ENCODE measurements around the gene LRMDA. TPM values are rescaled to one million over a fixed set of nuclear protein-coding genes. Genes with fewer than 3 reads are reported as not detected.

Gene LRMDA
- total and polyA plus RNA-seq, 2 of the 4 experiments (the other 2 are of a cell fraction), result 0.07 TPM; not detected in 1

DNA sequence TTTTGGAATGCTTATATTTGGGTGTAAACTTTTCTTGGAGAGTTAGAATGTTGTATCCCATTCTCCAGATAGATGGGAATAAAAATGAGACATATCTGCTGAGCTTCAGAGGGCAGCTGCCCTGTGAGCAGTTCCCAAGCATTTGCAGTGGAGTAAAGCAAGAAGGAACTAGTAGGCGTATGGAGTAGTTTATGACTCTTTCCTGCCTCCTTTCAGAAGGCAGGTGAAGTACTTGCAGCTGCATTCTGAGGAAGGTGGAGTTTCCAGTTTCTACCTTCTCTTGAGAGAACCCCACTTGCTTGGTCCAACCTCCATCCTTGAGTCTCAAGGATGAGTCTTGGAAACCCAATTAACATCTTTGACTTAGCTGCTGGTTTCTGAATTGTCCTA, 563.6 kb downstream of the LRMDA start:
- no peak overlapping the region for H2BK20ac ChIP-seq (ENCODE audit: low read depth, low read length)
- no peaks in the 10 kb centered on the region for H3K36me3 ChIP-seq (ENCODE audit: control insufficient read depth, insufficient read depth, low read length)
- no peak overlapping the region for H3K4me2 ChIP-seq (ENCODE audit: low read depth, low read length)
- H2AFZ ChIP-seq (replicated peaks; ENCODE audit: low read length, poor library complexity), result no peak overlapping the region
- H3K23ac ChIP-seq (ENCODE audit: low read depth, low read length), result no peak overlapping the region
- no peaks in the 10 kb centered on the region for H3K9me1 ChIP-seq (ENCODE audit: insufficient read depth, low read length)
- H3K27me3 ChIP-seq (ENCODE audit: control insufficient read depth, insufficient read depth, low read length), result peaks cover 7% of the 10 kb centered on the region
- no peak for DNase-seq
- no CpG with 5 or more reads among the region's 1 CpG for WGBS, 2 experiments (ENCODE audit: extremely low coverage in 2 of 2, insufficient read length in 1 of 2)
- H3K79me1 ChIP-seq (ENCODE audit: low read depth in 1 of 2, low read length in 2 of 2), result no peaks in the 10 kb centered on the region
- intact Hi-C loops (cut with micrococcal nuclease), result no loop called here
- H4K20me1 ChIP-seq (ENCODE audit: insufficient read depth, low read length), result no peaks in the 10 kb centered on the region
- H3K4ac ChIP-seq (ENCODE audit: low read depth, low read length), result no peak overlapping the region
- ChIA-PET CTCF (no interaction called here), POLR2A (ENCODE audit: unreplicated experiment) (no interaction called here)
- TF ChIP-seq, protein P1, sequence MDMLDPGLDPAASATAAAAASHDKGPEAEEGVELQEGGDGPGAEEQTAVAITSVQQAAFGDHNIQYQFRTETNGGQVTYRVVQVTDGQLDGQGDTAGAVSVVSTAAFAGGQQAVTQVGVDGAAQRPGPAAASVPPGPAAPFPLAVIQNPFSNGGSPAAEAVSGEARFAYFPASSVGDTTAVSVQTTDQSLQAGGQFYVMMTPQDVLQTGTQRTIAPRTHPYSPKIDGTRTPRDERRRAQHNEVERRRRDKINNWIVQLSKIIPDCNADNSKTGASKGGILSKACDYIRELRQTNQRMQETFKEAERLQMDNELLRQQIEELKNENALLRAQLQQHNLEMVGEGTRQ (IDR thresholded peaks at IDR 0.05; ENCODE audit: low read depth, low read length), result no peak
- TF ChIP-seq, protein P2, sequence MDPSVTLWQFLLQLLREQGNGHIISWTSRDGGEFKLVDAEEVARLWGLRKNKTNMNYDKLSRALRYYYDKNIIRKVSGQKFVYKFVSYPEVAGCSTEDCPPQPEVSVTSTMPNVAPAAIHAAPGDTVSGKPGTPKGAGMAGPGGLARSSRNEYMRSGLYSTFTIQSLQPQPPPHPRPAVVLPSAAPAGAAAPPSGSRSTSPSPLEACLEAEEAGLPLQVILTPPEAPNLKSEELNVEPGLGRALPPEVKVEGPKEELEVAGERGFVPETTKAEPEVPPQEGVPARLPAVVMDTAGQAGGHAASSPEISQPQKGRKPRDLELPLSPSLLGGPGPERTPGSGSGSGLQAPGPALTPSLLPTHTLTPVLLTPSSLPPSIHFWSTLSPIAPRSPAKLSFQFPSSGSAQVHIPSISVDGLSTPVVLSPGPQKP (IDR thresholded peaks at IDR 0.05; ENCODE audit: borderline replicate concordance, low read depth, low read length), result no peak
- TF ChIP-seq POLR2A (IDR thresholded peaks at IDR 0.05; ENCODE audit: low read depth, low read length) (no peak), FOS (IDR thresholded peaks at IDR 0.05; ENCODE audit: low read depth, low read length) (no peak), NFE2L2 (IDR thresholded peaks at IDR 0.05; ENCODE audit: low read depth, low read length) (no peak), CEBPB (IDR thresholded peaks at IDR 0.05; ENCODE audit: low read depth, low read length) (no peak), CHD1 (IDR thresholded peaks at IDR 0.05; ENCODE audit: low read depth, low read length) (no peak), BHLHE40 (IDR thresholded peaks at IDR 0.05; ENCODE audit: low read depth, low read length) (no peak)
- no peak overlapping the region for H4K5ac ChIP-seq (ENCODE audit: low read depth, low read length)
- ATAC-seq (ENCODE audit: low read depth), result no peak
- no peak overlapping the region for H2BK15ac ChIP-seq (ENCODE audit: low read depth, low read length)
- no peak overlapping the region for H3K27ac ChIP-seq (ENCODE audit: insufficient read depth, low read length)
- H3K9me3 ChIP-seq (ENCODE audit: control insufficient read depth, insufficient read depth, low read length), result no peaks in the 10 kb centered on the region
- H3K18ac ChIP-seq (ENCODE audit: low read depth, low read length), result no peak overlapping the region
- no peak overlapping the region for H2BK5ac ChIP-seq (ENCODE audit: low read depth, low read length, poor library complexity, severe bottlenecking)
- no peaks in the 10 kb centered on the region for H3K4me1 ChIP-seq (ENCODE audit: control insufficient read depth, insufficient read depth, low read length)
- H2AK9ac ChIP-seq (replicated peaks; ENCODE audit: low read depth, low read length, poor library complexity), result no peak overlapping the region
- H4K91ac ChIP-seq (ENCODE audit: insufficient read depth, low read depth, low read length), result no peak overlapping the region
- dilution Hi-C loops (cut with HindIII; ENCODE audit: low sequenced_read_pairs, unreplicated experiment), result no loop called here
- H3K56ac ChIP-seq (ENCODE audit: extremely low read depth, insufficient read depth, low read length), result no peak overlapping the region
- in situ Hi-C loops (cut with MboI; ENCODE audit: low sequenced_read_pairs), result no loop called here
- H4K8ac ChIP-seq (ENCODE audit: low read depth in 2 of 2, low read length in 2 of 2), result no peak overlapping the region
- H2AK5ac ChIP-seq (ENCODE audit: low read depth, low read length), result no peak overlapping the region
- H3K14ac ChIP-seq (replicated peaks; ENCODE audit: low read depth, low read length), result no peak overlapping the region
- no TSS peak for BruUV-seq (replicated peaks)
- H2BK120ac ChIP-seq (ENCODE audit: low read depth, low read length), result no peak overlapping the region
- H3K4me3 ChIP-seq (ENCODE audit: insufficient read depth, low read depth, low read length), result no peak overlapping the region
- H3K9ac ChIP-seq (ENCODE audit: low read depth, low read length), result no peak overlapping the region

Measured in IMR-90 (cell line).